HepG2 (cell line): Measurements from ENCODE around the gene GPSM1. TPM values are rescaled to one million over a fixed set of nuclear protein-coding genes. Genes with fewer than 3 reads are reported as not detected.

Experiments used
- ATAC-seq: fragments of 200-7000 bp; cut with Tn5 transposase; 3 replicates; pipeline ENCODE4 v1.9.1; 2020; ENCODE audit warnings: mild to moderate bottlenecking, moderate library complexity
- BruUV-seq: library from RNA; stranded (reverse); fragments of 400-500 nt; replicated peaks from 2 replicates; lab custom pipeline; 2021; lab: Mats Ljungman, UMichigan
- CTCF ChIA-PET: fragments of 300-600 bp; formaldehyde crosslinking; extraction: SDS; loops from one replicate; lab custom pipeline; 2021; ENCODE audit warnings: low total read pairs, inconsistent platforms, low intra/inter-chr PET ratio; lab: Yijun Ruan, JAX
- POLR2A ChIA-PET: fragments of 350-600 bp; sonication (Branson Sonifier 250); formaldehyde crosslinking; loops from one replicate; lab custom pipeline; 2020; ENCODE audit warnings: antibody characterized with exemption, inconsistent platforms; lab: Yijun Ruan, JAX
- DNase-seq: peaks from one replicate; pipeline ENCODE4 v3.0.0-alpha.2; 2015; ENCODE audit warnings: low spot score
- FAIRE-seq: peaks from 3 replicates; lab custom pipeline; 2011; peaks lifted over from hg19 to GRCh38; lab: Jason Lieb, UNC
- H2AFZ ChIP-seq: one replicate; pipeline ENCODE4 v1.6.1; 2011; ENCODE audit warnings: low read length, inconsistent platforms
- H3K27ac ChIP-seq: fragments of 300-600 bp; 3 replicates; pipeline ENCODE4 v1.8.0; 2011; ENCODE audit warnings: mixed run types, mild to moderate bottlenecking, mixed read lengths, low read length, inconsistent platforms; ENCODE audit not compliant: insufficient read depth; ENCODE audit errors: extremely low read length
- H3K27me3 ChIP-seq, 2 experiments: fragments of 200-600 bp in 1 of 2; 2 replicates in 1 of 2; 3 replicates in 1 of 2; pipeline versions ENCODE4 v1.6.0 to v1.8.0; 2011; ENCODE audit warnings: low read length in 2 of 2, mild to moderate bottlenecking in 2 of 2, moderate library complexity in 2 of 2, inconsistent platforms in 1 of 2; ENCODE audit not compliant: insufficient read depth in 2 of 2, control insufficient read depth in 1 of 2
- H3K36me3 ChIP-seq, 2 experiments: fragments of 200-600 bp in 1 of 2; replicated peaks in 1 of 2; 2 replicates in 1 of 2; 3 replicates in 1 of 2; pipeline versions ENCODE4 v1.5.1 to v1.8.0; 2011; ENCODE audit warnings: low read length in 2 of 2, inconsistent platforms in 1 of 2; ENCODE audit not compliant: insufficient read depth in 2 of 2, control insufficient read depth in 1 of 2
- H3K4me1 ChIP-seq: 2 replicates; pipeline ENCODE4 v1.5.1; 2012; ENCODE audit warnings: low read length, inconsistent platforms; ENCODE audit not compliant: insufficient read depth
- H3K4me2 ChIP-seq: 2 replicates; pipeline ENCODE4 v1.6.0; 2011; ENCODE audit warnings: low read depth, low read length, inconsistent platforms
- H3K4me3 ChIP-seq, 3 experiments: fragments of 200-600 bp in 1 of 3; sonication (generic), shearing (Covaris generic) in 1 of 3; replicated peaks in 1 of 3; 2 replicates each; pipeline ENCODE4 v1.5.1; 2011 to 2016; ENCODE audit warnings: low read length in 3 of 3, inconsistent platforms in 2 of 3, low read depth in 2 of 3, mild to moderate bottlenecking in 2 of 3, control low read depth in 1 of 3, mixed read lengths in 1 of 3; ENCODE audit not compliant: insufficient read depth in 1 of 3
- H3K79me2 ChIP-seq: one replicate; pipeline ENCODE4 v1.6.1; 2011; ENCODE audit warnings: low read length, inconsistent platforms; ENCODE audit not compliant: insufficient read depth
- H3K9ac ChIP-seq: 2 replicates; pipeline ENCODE4 v1.6.0; 2011; ENCODE audit warnings: mild to moderate bottlenecking, low read depth, low read length, inconsistent platforms; ENCODE audit not compliant: insufficient read depth
- H3K9me3 ChIP-seq: 2 replicates; pipeline ENCODE4 v1.5.1; 2012; ENCODE audit warnings: mild to moderate bottlenecking, low read length
- H4K20me1 ChIP-seq: 2 replicates; pipeline ENCODE4 v1.6.0; 2011; ENCODE audit warnings: inconsistent platforms, mild to moderate bottlenecking, low read length, moderate library complexity; ENCODE audit not compliant: insufficient read depth
- HNRNPH1 ChIP-seq: fragments of 200-400 bp; formaldehyde crosslinking; optimal IDR thresholded peaks from 2 replicates; pipeline ENCODE3; 2017; ENCODE audit warnings: mild to moderate bottlenecking, low read depth, low read length
- ZBTB49 ChIP-seq: sonication (generic); formaldehyde crosslinking; IDR thresholded peaks from 2 replicates; pipeline ENCODE4 v1.4.0; 2020; ENCODE audit warnings: missing genetic modification reagents, borderline replicate concordance
- ZFP36L1 ChIP-seq: sonication (generic); formaldehyde crosslinking; IDR thresholded peaks from 2 replicates; pipeline ENCODE4 v1.8.0; 2022; ENCODE audit warnings: mild to moderate bottlenecking, missing genetic modification reagents, moderate library complexity
- ZNF333 ChIP-seq: sonication (generic); formaldehyde crosslinking; IDR thresholded peaks from 2 replicates; pipeline ENCODE4 v1.4.0; 2020; ENCODE audit warnings: mild to moderate bottlenecking, missing genetic modification reagents, borderline replicate concordance
- ZNF556 ChIP-seq: sonication (generic); formaldehyde crosslinking; IDR thresholded peaks from 2 replicates; pipeline ENCODE4 v1.4.0; 2020; ENCODE audit warnings: mild to moderate bottlenecking, missing genetic modification reagents, borderline replicate concordance
- ZNF609 ChIP-seq: sonication (generic); formaldehyde crosslinking; IDR thresholded peaks from 2 replicates; pipeline ENCODE4 v1.4.0; 2020; ENCODE audit warnings: mild to moderate bottlenecking, missing genetic modification reagents, borderline replicate concordance
- WGBS: methylation state at CpG from one replicate; pipeline ENCODE4 v1.1.6; 2017; ENCODE audit warnings: low lambda C conversion rate; 5-methylcytosine and 5-hydroxymethylcytosine counted together
- in situ Hi-C: cut with HindIII; loops from 2 replicates; pipeline ENCODE4 v1.10.0; 2017; ENCODE audit warnings: low pct_unique_long_range_greater_than_20kb; ENCODE audit not compliant: extremely low pct_ligation_motif_present
- intact Hi-C: fragments of 100-400 bp; cut with micrococcal nuclease; formaldehyde crosslinking; loops from one replicate; pipeline ENCODE4 v1.10.0; 2022; ENCODE audit not compliant: unreplicated experiment
- polyA plus RNA-seq, 8 experiments: library from polyadenylated mRNA; depleted of rRNA in 3 of 8; stranded (reverse) in 7 of 8; unstranded in 1 of 8; fragments of >200 nt; fragmentation: Illumina TruSeq in 4 of 8; extraction: Trizol in 4 of 8; gene quantifications; 2 replicates each; pipeline versions ENCODE4 v1.2.1 to v1.2.3, GENCODE V29; 2011 to 2016; ENCODE audit warnings: low read depth in 4 of 8, missing spikeins in 1 of 8, mixed read lengths in 1 of 8; ENCODE audit not compliant: insufficient read depth in 1 of 8
- total RNA-seq, 5 experiments: library from RNA; depleted of rRNA; stranded (reverse); fragments of >200 nt; fragmentation: Illumina TruSeq; extraction: Trizol; gene quantifications; 2 replicates each; pipeline ENCODE4 v1.2.3, GENCODE V29; 2016; ENCODE audit warnings: low read depth in 1 of 5

Gene GPSM1
- total and polyA plus RNA-seq, 2 of the 13 experiments (the other 11 are each of a cell fraction or from before 2014, with no cell fraction given), result 1.0 to 2.4 TPM

GRCh38 chr9:136287960-136288753, 39.2 kb upstream of the GPSM1 start:
- ATAC-seq, result no peak
- intact Hi-C loops (no loop called here), in situ Hi-C loops (loop anchor here (10.0 kb wide), 1 partner anchor 113 kb away; no protein-coding TSS in a partner anchor)
- WGBS, result 30% methylated on average over 13 of the region's 21 CpGs
- H3K27me3 ChIP-seq, result peaks cover 17 to 76% of the 10 kb centered on the region in 2 experiments
- CTCF ChIA-PET, result no interaction called here
- BruUV-seq, result no TSS peak
- H3K4me2 ChIP-seq, result no peak overlapping the region
- DNase-seq, result no peak
- POLR2A ChIA-PET, result interaction anchor here (1.6 kb wide), 1 partner anchor 21 kb away, joined by 4 read pairs; no protein-coding TSS in a partner anchor
- no peak overlapping the region for H3K27ac ChIP-seq
- H3K79me2 ChIP-seq, result no peaks in the 10 kb centered on the region
- no peak overlapping the region for H2AFZ ChIP-seq
- no peak overlapping the region for H3K4me3 ChIP-seq
- H3K36me3 ChIP-seq, result no peaks in the 10 kb centered on the region
- peaks cover 8% of the 10 kb centered on the region; the same call in 1 of the 2 replicates for H3K4me1 ChIP-seq
- TF ChIP-seq HNRNPH1 (no peak), ZBTB49 (no peak), ZFP36L1 (CRISPR knock-in tag) (no peak), ZNF556 (CRISPR knock-in tag) (no peak), ZNF333 (CRISPR knock-in tag) (no peak), ZNF609 (CRISPR knock-in tag) (no peak)
- no peak for FAIRE-seq
- H4K20me1 ChIP-seq, result no peaks in the 10 kb centered on the region
- H3K9ac ChIP-seq, result no peak overlapping the region
- H3K9me3 ChIP-seq, result no peaks in the 10 kb centered on the region
